NK-92 (cell line): ENCODE measurements around the gene CPA3.

Experiments used
- DNase-seq: peaks from one replicate; lab custom pipeline; 2025; ENCODE audit not compliant: unreplicated experiment; lab: John Stamatoyannopoulos, UW

The CPA3 gene

GRCh38 chr3:148865049-148865448, at the start of gene CPA3:
Gene CPA3, plus strand, starts transcription at chr3:148865296. Its CDS starts 12 bp downstream, at chr3:148865308.
- DNase-seq, result no peak

- no peak for DNase-seq
Observed at GRCh38 chr3:148815316-148816110, 49.6 kb upstream of the CPA3 start.

GRCh38 chr3:148816427-148816826, 48.7 kb upstream of the CPA3 start:
- DNase-seq, result no peak

GRCh38 chr3:148816981-148817525, 48.0 kb upstream of the CPA3 start:
- DNase-seq, result no peak

- no peak for DNase-seq
Observed at GRCh38 chr3:148820361-148821245, 44.5 kb upstream of the CPA3 start.

DNA sequence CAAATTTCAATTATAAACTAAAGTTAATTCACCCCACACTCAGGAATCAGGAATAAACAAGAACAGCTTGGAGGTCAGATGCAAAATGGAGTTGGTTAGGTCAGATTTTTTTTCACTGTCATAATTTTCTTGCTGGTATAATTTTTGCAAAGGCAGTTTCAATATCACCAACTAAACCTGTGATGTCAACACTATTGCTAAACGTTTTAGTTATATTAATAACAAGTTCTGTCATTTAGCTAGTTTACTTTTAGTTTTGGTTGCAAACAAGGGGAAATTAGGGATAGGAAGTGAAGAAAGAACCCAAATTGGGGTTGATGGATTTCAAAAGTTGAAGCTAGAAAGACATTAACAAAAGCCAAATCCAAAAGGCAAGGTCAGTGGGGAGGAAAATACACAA, 42.1 kb upstream of the CPA3 start:
- DNase-seq, result no peak

DNA sequence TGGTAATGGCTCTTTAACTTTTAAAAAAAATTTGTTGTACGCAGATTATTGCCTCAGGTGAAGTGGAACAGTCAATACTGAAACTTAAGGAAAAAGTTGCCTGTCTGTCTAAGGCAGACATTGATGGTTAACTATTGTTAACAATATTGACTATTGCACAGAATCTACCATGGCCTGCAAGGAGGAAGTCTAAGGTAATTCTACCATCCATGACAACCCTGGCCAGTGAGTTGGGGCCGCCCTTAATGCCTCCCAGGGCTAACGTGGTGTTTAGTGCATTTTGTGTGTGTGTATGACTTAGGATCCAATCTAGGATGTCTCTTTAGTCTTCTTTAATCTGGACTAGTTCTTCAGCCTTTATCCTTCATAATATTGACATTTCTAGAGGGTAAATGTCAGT, 39.6 kb upstream of the CPA3 start:
- DNase-seq, result no peak

DNA sequence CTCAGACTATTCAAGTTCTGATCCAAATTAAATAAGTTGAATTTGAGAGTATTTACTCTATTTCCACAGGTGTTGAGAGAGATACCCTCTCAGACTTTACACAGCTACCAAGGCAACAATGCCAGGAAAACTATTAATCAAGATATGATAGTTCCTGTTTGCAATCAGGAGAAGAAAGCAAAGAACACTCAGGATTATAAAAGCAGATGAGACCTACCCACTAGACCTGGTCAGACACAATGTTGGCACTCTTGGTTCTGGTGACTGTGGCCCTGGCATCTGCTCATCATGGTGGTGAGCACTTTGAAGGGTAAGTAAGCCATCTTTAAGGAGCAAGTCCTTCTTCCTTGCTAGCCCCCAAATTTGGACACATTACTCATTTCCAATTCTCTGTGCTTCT, 37.5 kb upstream of the CPA3 start, which contains the start of gene CPB1:
CPB1 (plus strand) TSS at position 227 of the 400 bp plus-strand sequence; CDS start at position 240, 13 bp downstream.
- no peak for DNase-seq

DNA sequence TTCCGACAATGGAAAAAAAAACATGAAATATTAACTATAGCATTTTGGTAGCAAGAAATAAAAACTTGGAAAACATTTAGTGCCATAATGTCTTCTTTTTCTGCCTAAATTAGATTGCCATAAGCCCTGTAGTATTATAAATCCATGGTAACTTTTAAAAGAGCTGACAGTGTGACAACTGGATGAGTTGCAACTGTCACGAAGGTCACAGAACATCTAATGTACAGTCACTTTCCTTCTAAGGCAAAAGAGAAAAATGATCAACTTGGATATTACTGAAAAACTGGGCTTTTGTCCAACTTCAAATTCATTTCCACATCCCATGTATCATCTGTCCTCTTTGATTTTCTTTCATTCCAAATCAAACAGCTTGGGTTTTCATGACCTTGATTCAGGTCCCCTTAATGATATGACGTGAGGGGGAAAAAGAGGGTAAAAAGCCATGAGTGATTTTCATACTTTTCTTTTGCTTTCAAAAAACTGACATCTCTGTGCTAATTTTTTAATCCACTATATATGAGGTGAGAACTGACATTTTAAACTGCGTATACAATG, 36.9 kb upstream of the CPA3 start:
- DNase-seq, result no peak

- no peak for DNase-seq
Observed at GRCh38 chr3:148829926-148830325, 35.2 kb upstream of the CPA3 start.

DNA sequence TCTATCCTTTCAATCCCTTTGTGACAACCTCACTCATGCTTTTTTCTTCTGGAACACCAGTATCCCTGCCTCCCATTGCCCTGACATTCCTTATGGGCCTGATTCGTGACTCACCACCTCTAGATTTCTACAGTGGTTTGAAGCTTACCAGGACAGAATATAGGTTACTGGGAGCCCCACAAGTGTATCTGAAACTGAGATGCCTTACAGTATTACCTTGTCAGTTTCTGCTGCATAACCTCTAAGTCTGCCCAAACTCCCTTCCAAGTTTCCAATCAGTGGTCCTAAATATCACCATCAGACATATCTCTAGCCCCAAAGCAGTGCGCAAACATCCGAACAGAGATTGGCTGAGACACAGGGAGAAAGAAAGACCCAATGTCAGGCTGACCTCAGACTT, 31.9 kb upstream of the CPA3 start:
- no peak for DNase-seq

- no peak for DNase-seq
Observed at GRCh38 chr3:148839805-148840204, 25.3 kb upstream of the CPA3 start.

DNA sequence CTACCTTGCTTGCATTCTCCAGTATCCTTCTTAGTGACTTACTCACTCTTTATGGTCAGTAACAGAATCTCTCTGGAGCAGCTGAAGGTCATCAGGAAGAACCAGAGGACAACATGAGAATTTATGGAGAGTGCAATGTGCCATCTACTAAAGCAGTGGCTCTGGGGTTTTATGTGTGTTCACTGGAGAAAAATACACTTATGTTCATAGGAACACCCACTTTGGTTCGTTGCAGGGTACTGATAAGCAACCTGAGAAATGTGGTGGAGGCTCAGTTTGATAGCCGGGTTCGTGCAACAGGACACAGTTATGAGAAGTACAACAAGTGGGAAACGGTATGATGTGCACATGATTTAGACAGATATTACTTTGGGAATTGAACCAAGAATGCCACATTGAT, 24.6 kb upstream of the CPA3 start:
- DNase-seq, result no peak

DNA sequence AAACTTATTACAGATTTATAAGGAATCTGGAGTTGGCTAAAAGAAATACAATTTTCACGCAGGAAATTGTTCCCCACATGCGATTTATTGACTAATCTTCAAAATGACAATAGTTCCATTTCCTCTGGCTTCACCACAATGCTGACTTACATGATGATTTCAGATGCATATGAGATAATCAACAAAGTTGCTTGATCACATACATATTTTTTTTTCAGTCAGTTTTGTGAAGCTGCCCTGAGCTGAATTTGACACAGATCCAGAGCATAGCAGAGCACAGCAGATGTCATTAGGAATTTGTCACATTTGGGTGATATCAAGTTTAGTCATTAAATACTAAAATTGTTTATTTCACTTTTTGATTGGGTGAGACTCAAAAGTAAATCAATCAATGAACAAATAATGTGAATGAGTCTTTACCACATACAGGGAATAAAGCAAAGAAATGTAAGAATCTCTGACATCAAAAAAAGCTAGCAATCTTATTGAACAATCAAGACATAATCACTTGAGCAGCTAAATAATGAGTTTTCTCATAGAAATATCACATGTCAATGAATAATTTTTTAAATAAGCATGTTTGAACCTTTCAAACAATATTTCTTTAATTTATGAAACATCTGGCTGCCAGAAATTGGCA, 19.2 kb upstream of the CPA3 start:
- DNase-seq, result no peak

DNA sequence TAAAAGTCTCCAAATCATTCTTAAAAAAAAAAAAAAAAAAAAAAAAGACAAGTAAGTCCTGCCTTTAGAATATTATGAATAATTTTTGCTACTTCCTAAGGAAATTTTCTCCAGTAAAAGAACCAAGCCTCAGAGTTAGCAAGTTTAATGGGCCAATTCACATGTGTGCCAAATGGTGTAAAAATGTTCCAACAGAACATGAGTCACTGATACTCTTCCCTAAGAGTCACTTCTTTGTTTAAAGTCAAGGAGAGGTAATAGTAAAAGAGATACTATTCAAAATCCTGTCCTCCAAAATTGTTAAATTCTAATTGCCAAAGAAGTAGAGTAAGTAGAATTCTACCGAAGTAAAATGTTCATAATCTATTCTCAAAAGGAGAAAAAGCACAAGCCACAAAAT, 17.7 kb upstream of the CPA3 start:
- DNase-seq, result no peak

- DNase-seq, result no peak
Observed at GRCh38 chr3:148848410-148848809, 16.7 kb upstream of the CPA3 start.

- no peak for DNase-seq
Observed at GRCh38 chr3:148852271-148852992, 12.7 kb upstream of the CPA3 start.

DNA sequence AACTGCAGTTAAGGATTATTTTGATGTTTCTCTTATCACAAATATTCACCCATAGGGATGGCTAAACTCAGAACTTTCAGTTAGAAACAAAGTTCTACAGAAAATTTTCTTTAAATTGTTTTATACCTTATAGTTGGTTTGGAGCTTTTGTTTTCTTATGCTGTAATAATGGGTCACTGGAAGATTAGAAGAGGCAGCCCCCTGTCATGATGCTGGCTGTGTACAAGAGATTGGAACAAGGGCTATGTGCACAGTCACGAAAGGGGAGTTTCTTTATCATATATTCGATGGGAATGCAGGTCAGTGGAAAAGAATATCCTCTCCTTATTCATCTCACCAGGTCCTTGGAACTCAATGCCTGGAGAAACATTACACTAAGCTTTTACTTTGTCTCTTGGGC, 12.0 kb upstream of the CPA3 start:
- no peak for DNase-seq

DNA sequence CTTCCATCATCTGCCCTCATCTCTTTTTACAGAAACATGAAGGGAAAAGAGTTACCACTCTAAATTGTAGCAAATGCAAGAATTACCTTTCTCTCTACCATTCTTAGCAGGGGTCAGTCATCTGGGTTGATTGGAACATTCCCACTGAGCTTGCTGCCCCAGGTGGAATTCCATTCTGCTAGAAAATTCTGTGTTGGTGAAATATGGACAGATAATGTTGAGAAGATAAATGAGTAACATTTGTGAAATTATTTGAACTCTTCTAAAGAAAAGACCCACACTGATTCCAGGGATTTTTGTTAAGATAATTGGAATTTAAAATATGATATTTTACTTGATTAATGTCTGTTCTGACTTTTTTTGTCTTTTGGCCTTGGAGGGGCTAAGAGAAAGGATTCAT, 11.0 kb upstream of the CPA3 start:
- no peak for DNase-seq

- no peak for DNase-seq
Observed at GRCh38 chr3:148856384-148856783, 8.7 kb upstream of the CPA3 start.
